ENCODE measurements around the gene COX6B2. TPM values are rescaled to one million over a fixed set of nuclear protein-coding genes. Genes with fewer than 3 reads are reported as not detected.

COX6B2 gene
- total and polyA plus RNA-seq, 3 experiments from 2014 or later: not detected

GRCh38 chr19:55299991-55300390 is 54.5 kb downstream of the COX6B2 start:
- Mint-ChIP-seq H3K4me1 (peaks cover 13 to 18% (median 14%) of the 10 kb centered on the region in 3 donors), H3K9me3 (no peaks in the 10 kb centered on the region), H3K4me3 (peak overlapping the region in 2 of 7 donors; percentile 5 to 20), H3K27ac (peak overlapping the region in 6 of 8 donors; percentile 21 to 98 (median 84)), H3K27me3 (peaks cover 0 to 2% of the 10 kb centered on the region in 2 donors), H3K36me3 (no peaks in the 10 kb centered on the region)
- Histone ChIP-seq H3K9me3 (ENCODE audit: low read length) (no peaks in the 10 kb centered on the region), H3K4me3 (ENCODE audit: low read length) (no peak overlapping the region), H3K4me1 (ENCODE audit: insufficient read depth, low read length) (peaks cover 14% of the 10 kb centered on the region), H3K27me3 (ENCODE audit: insufficient read depth, low read length, poor library complexity, severe bottlenecking) (no peaks in the 10 kb centered on the region), H3K27ac (ENCODE audit: low read depth, low read length) (no peak overlapping the region), H3K36me3 (ENCODE audit: insufficient read depth, low read length) (no peaks in the 10 kb centered on the region)
- ChIA-PET POLR2A (no interaction called here), CTCF (interaction anchor here (2.8 to 4.1 kb wide), 2 partner anchors 38 to 84 kb away, joined by 22 to 28 read pairs; partner anchors contain the start of genes KMT5C and TMEM238)
- DNase-seq: no peak

Other genes with a start within 250 kb of the COX6B2 start
- gene PPP1R12C, start 237.1 kb downstream of the COX6B2 start, total RNA-seq: 10 to 100 TPM; 95.4 to 98.3 TPM
- gene PPP1R12C, start 237.1 kb downstream of the COX6B2 start, polyA plus RNA-seq: 7.7 TPM
- not detected for gene TNNT1, start 205.5 kb downstream of the COX6B2 start, total RNA-seq
- gene TNNT1, start 205.5 kb downstream of the COX6B2 start, polyA plus RNA-seq: not detected
- gene TNNI3, start 197.0 kb downstream of the COX6B2 start, total RNA-seq: not detected
- gene TNNI3, start 197.0 kb downstream of the COX6B2 start, polyA plus RNA-seq: not detected
- under 1 TPM in 1 of 2 experiments, not detected in 1; 0.27 TPM for gene DNAAF3, start 188.1 kb downstream of the COX6B2 start, total RNA-seq
- not detected for gene DNAAF3, start 188.1 kb downstream of the COX6B2 start, polyA plus RNA-seq
- gene SYT5, start 174.4 kb downstream of the COX6B2 start, total RNA-seq: not detected
- 0.37 TPM for gene SYT5, start 174.4 kb downstream of the COX6B2 start, polyA plus RNA-seq
- not detected for gene PTPRH, start 145.2 kb downstream of the COX6B2 start, total RNA-seq
- not detected for gene PTPRH, start 145.2 kb downstream of the COX6B2 start, polyA plus RNA-seq
- gene TMEM86B, start 126.0 kb downstream of the COX6B2 start, total RNA-seq: 10 to 100 TPM in 1 of 2 experiments, 1 to 10 TPM in 1; 8.5 to 10.3 TPM
- 2.9 TPM for gene TMEM86B, start 126.0 kb downstream of the COX6B2 start, polyA plus RNA-seq
- 100 to 1,000 TPM; 216 to 225 TPM for gene PPP6R1, start 95.7 kb downstream of the COX6B2 start, total RNA-seq
- gene PPP6R1, start 95.7 kb downstream of the COX6B2 start, polyA plus RNA-seq: 143 TPM
- 10 to 100 TPM; 82.9 to 84.1 TPM for gene HSPBP1, start 74.6 kb downstream of the COX6B2 start, total RNA-seq
- 46.4 TPM for gene HSPBP1, start 74.6 kb downstream of the COX6B2 start, polyA plus RNA-seq
- 1 to 10 TPM; 4.1 to 5.7 TPM for gene BRSK1, start 70.7 kb downstream of the COX6B2 start, total RNA-seq
- 0.82 TPM for gene BRSK1, start 70.7 kb downstream of the COX6B2 start, polyA plus RNA-seq
- under 1 TPM in 1 of 2 experiments, not detected in 1; 0.53 TPM for gene TMEM150B, start 29.4 kb downstream of the COX6B2 start, total RNA-seq
- not detected for gene TMEM150B, start 29.4 kb downstream of the COX6B2 start, polyA plus RNA-seq
- gene KMT5C, start 14.8 kb downstream of the COX6B2 start, total RNA-seq: 10 to 100 TPM; 14.6 to 15.0 TPM
- gene KMT5C, start 14.8 kb downstream of the COX6B2 start, polyA plus RNA-seq: 1.6 TPM
- not detected for gene GARIN5B, start 8.5 kb upstream of the COX6B2 start, total RNA-seq
- not detected for gene GARIN5B, start 8.5 kb upstream of the COX6B2 start, polyA plus RNA-seq
- gene IL11, start 15.7 kb upstream of the COX6B2 start, total RNA-seq: under 1 TPM; 0.27 to 0.37 TPM
- not detected for gene IL11, start 15.7 kb upstream of the COX6B2 start, polyA plus RNA-seq
- not detected for gene TMEM190, start 22.1 kb upstream of the COX6B2 start, total RNA-seq
- gene TMEM190, start 22.1 kb upstream of the COX6B2 start, polyA plus RNA-seq: not detected
- gene TMEM238, start 29.6 kb upstream of the COX6B2 start, total RNA-seq: 10 to 100 TPM; 13.3 to 14.1 TPM
- gene TMEM238, start 29.6 kb upstream of the COX6B2 start, polyA plus RNA-seq: 1.9 TPM
- 1,000 to 10,000 TPM; 2,376 to 2,381 TPM for gene RPL28, start 31.2 kb upstream of the COX6B2 start, total RNA-seq
- 615 TPM for gene RPL28, start 31.2 kb upstream of the COX6B2 start, polyA plus RNA-seq
- gene UBE2S, start 53.1 kb upstream of the COX6B2 start, total RNA-seq: 100 to 1,000 TPM; 263 to 291 TPM
- 42.5 TPM for gene UBE2S, start 53.1 kb upstream of the COX6B2 start, polyA plus RNA-seq
- gene SHISA7, start 88.6 kb upstream of the COX6B2 start, total RNA-seq: not detected
- gene SHISA7, start 88.6 kb upstream of the COX6B2 start, polyA plus RNA-seq: not detected
- gene ISOC2, start 106.9 kb upstream of the COX6B2 start, total RNA-seq: 10 to 100 TPM; 33.7 to 38.8 TPM
- gene ISOC2, start 106.9 kb upstream of the COX6B2 start, polyA plus RNA-seq: 32.0 TPM
- not detected for gene C19orf85, start 110.0 kb upstream of the COX6B2 start, total RNA-seq
- not detected for gene C19orf85, start 110.0 kb upstream of the COX6B2 start, polyA plus RNA-seq
- gene ZNF628, start 121.9 kb upstream of the COX6B2 start, total RNA-seq: 1 to 10 TPM; 8.3 to 8.7 TPM
- gene ZNF628, start 121.9 kb upstream of the COX6B2 start, polyA plus RNA-seq: 0.36 TPM
- 10 to 100 TPM; 27.5 to 28.4 TPM for gene NAT14, start 130.5 kb upstream of the COX6B2 start, total RNA-seq
- gene NAT14, start 130.5 kb upstream of the COX6B2 start, polyA plus RNA-seq: 7.0 TPM
- gene SSC5D, start 133.7 kb upstream of the COX6B2 start, total RNA-seq: 1 to 10 TPM in 1 of 2 experiments, under 1 TPM in 1; 0.35 to 1.2 TPM
- gene SSC5D, start 133.7 kb upstream of the COX6B2 start, polyA plus RNA-seq: not detected
- not detected for gene SBK2, start 182.4 kb upstream of the COX6B2 start, total RNA-seq
- gene SBK2, start 182.4 kb upstream of the COX6B2 start, polyA plus RNA-seq: not detected
- not detected for gene SBK3, start 190.8 kb upstream of the COX6B2 start, total RNA-seq
- not detected for gene SBK3, start 190.8 kb upstream of the COX6B2 start, polyA plus RNA-seq
- gene ZNF579, start 226.1 kb upstream of the COX6B2 start, total RNA-seq: 1 to 10 TPM; 6.0 to 6.6 TPM
- gene ZNF579, start 226.1 kb upstream of the COX6B2 start, polyA plus RNA-seq: 0.35 TPM
- gene FIZ1, start 244.8 kb upstream of the COX6B2 start, total RNA-seq: 10 to 100 TPM; 23.9 to 25.8 TPM
- gene FIZ1, start 244.8 kb upstream of the COX6B2 start, polyA plus RNA-seq: 4.6 TPM
- gene ZNF524, start 245.6 kb upstream of the COX6B2 start, total RNA-seq: 10 to 100 TPM; 13.9 to 15.8 TPM
- gene ZNF524, start 245.6 kb upstream of the COX6B2 start, polyA plus RNA-seq: 35.9 TPM

All from CD8-positive, alpha-beta memory T cell (primary cell).